Measurements from ENCODE around the gene EXOSC5.
A peak's percentile ranks its signal among the peaks of the same experiment; 100 is the strongest.

DNA sequence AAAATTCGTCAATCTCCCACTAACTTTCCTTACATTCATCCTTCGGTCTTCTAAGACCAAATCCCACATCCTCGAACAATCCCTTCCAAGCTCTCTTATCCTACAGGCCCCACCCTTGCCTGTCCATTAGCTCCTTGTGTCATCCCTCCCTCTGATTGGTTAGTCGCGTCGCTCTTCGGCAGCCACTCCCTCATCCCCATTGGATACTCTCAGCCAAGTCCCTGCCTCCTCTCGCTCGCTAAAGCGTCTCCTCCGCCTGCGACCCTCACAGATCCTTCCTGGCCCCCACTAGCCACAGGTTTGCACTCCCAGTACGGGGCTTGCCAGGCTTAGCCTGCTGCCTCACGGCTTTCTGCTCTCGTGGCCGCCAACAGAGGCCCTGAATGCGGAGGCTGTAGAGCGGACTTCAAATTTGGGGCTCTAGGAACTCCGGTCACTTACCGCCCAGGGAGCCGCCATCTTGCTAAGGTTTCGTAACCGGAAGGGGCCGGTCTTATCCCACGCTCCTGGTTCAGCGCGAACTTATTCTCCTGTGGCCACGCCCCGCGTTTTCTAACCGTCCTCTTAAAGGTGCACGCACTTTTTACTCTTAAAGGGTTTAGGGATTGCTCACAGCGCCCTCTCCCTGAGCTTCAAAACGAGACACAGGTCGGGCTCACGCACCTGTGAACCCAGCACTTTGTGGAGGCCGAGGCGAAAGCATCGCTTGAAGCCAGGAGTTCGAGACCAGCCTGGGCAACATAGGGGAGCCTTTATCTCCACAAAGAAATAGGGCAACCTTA, 42.5 kb upstream of the EXOSC5 start, which contains the start of gene DMAC2:
- TF ChIP-seq, protein P1, sequence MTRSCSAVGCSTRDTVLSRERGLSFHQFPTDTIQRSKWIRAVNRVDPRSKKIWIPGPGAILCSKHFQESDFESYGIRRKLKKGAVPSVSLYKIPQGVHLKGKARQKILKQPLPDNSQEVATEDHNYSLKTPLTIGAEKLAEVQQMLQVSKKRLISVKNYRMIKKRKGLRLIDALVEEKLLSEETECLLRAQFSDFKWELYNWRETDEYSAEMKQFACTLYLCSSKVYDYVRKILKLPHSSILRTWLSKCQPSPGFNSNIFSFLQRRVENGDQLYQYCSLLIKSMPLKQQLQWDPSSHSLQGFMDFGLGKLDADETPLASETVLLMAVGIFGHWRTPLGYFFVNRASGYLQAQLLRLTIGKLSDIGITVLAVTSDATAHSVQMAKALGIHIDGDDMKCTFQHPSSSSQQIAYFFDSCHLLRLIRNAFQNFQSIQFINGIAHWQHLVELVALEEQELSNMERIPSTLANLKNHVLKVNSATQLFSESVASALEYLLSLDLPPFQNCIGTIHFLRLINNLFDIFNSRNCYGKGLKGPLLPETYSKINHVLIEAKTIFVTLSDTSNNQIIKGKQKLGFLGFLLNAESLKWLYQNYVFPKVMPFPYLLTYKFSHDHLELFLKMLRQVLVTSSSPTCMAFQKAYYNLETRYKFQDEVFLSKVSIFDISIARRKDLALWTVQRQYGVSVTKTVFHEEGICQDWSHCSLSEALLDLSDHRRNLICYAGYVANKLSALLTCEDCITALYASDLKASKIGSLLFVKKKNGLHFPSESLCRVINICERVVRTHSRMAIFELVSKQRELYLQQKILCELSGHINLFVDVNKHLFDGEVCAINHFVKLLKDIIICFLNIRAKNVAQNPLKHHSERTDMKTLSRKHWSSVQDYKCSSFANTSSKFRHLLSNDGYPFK (CRISPR knock-in tag; IDR thresholded peaks at IDR 0.05; ENCODE audit: borderline replicate concordance): peak; percentile 99
- TF ChIP-seq MTA3 (CRISPR knock-in tag; IDR thresholded peaks at IDR 0.05): no peak
- TF ChIP-seq, protein P2, sequence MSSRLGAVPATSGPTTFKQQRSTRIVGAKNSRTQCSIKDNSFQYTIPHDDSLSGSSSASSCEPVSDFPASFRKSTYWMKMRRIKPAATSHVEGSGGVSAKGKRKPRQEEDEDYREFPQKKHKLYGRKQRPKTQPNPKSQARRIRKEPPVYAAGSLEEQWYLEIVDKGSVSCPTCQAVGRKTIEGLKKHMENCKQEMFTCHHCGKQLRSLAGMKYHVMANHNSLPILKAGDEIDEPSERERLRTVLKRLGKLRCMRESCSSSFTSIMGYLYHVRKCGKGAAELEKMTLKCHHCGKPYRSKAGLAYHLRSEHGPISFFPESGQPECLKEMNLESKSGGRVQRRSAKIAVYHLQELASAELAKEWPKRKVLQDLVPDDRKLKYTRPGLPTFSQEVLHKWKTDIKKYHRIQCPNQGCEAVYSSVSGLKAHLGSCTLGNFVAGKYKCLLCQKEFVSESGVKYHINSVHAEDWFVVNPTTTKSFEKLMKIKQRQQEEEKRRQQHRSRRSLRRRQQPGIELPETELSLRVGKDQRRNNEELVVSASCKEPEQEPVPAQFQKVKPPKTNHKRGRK (CRISPR knock-in tag; IDR thresholded peaks at IDR 0.05): no peak
- no peak for TF ChIP-seq CCAR2 (optimal IDR thresholded peaks at IDR 0.05; ENCODE audit: low read depth, low read length)
- peak; percentile 60; the same call in 1 of the 2 replicates for TF ChIP-seq MYC (CRISPR knock-in tag; IDR thresholded peaks at IDR 0.05; ENCODE audit: borderline replicate concordance)
- TF ChIP-seq MIXL1 (CRISPR knock-in tag; IDR thresholded peaks at IDR 0.05): no peak
